ENCODE measurements around the gene RASGRF1.

Gene RASGRF1

DNA sequence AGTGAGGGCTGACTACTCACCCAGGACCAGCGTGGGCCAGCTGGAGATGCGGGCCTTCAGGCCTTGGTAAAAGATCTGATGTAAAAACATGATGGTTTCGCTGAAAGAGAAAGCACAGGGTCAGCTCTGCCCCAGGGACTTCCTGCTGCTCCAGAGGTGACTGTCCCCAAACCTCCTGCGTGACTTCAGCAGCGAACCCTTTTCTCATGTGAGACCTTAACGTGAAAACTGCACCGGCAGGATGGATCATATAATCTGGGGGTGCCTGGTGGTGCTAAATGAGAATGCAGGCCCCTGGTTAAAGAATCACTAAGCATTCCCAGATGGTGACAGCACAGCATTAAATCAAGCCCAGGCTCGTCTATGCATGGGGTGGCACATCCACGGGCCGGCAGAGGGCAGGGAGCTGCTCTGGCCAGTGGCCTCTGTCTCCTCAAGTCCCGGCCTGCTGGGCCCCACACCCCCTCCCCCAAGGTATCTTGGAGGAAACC, 55.4 kb downstream of the RASGRF1 start:
- no peak for TF ChIP-seq ZFP30 (CRISPR knock-in tag; IDR thresholded peaks at IDR 0.05)
- TF ChIP-seq ZNF565 (CRISPR knock-in tag; conservative IDR thresholded peaks at IDR 0.05; ENCODE audit: low read depth) = no peak
- TF ChIP-seq, protein P1, sequence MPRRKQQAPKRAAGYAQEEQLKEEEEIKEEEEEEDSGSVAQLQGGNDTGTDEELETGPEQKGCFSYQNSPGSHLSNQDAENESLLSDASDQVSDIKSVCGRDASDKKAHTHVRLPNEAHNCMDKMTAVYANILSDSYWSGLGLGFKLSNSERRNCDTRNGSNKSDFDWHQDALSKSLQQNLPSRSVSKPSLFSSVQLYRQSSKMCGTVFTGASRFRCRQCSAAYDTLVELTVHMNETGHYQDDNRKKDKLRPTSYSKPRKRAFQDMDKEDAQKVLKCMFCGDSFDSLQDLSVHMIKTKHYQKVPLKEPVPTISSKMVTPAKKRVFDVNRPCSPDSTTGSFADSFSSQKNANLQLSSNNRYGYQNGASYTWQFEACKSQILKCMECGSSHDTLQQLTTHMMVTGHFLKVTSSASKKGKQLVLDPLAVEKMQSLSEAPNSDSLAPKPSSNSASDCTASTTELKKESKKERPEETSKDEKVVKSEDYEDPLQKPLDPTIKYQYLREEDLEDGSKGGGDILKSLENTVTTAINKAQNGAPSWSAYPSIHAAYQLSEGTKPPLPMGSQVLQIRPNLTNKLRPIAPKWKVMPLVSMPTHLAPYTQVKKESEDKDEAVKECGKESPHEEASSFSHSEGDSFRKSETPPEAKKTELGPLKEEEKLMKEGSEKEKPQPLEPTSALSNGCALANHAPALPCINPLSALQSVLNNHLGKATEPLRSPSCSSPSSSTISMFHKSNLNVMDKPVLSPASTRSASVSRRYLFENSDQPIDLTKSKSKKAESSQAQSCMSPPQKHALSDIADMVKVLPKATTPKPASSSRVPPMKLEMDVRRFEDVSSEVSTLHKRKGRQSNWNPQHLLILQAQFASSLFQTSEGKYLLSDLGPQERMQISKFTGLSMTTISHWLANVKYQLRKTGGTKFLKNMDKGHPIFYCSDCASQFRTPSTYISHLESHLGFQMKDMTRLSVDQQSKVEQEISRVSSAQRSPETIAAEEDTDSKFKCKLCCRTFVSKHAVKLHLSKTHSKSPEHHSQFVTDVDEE (CRISPR knock-in tag; IDR thresholded peaks at IDR 0.05) = no peak
- TF ChIP-seq ZC3H10 (CRISPR knock-in tag; IDR thresholded peaks at IDR 0.05) = no peak
- TF ChIP-seq CSDC2 (CRISPR knock-in tag; IDR thresholded peaks at IDR 0.05) = no peak
- no peak for TF ChIP-seq ZNF70 (CRISPR knock-in tag; IDR thresholded peaks at IDR 0.05)
- TF ChIP-seq ZFP3 (CRISPR knock-in tag; IDR thresholded peaks at IDR 0.05) = no peak
- no peak for TF ChIP-seq ARNTL (CRISPR knock-in tag; IDR thresholded peaks at IDR 0.05; ENCODE audit: borderline replicate concordance, low read depth)
- ATAC-seq = peak; percentile 68

DNA sequence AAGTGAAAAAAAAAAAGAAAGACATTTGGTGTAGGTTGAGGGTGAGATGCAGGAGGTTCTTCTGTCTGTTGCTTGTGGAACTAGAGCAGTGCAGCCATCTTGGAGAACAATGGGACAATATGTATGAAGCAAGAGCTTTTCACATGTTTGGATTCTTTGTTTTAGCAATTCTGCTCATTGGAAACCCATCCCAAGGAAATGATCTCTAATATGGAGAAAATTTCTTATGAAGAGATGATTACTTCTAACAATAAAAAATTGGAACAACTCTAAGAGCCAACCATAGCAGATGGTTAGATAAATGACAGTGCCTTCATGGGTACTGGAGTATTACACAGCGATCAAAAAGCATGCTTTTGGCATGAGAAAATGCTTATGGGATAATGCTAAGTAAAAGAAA, 56.3 kb downstream of the RASGRF1 start:
- ATAC-seq = no peak

DNA sequence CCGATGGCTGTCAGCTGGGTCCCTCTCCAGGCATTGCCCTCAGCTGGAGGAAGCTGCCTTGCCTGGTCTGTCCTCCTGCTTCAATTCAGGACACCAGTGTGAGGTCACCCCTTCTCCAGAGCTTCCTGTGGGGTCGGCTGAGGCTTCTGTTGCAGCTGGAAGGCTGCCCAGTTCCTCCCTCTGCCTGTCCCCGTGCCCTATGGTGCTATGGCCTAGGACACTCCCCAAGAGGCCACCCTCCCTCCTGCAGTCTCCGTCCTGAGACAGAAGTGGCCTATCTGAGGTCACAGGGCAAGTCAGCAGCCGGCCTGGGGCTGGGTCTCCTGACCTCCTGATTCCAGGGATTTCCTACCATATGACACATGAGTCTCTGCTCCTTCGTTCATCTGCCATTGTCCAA, 57.9 kb downstream of the RASGRF1 start:
- ATAC-seq = no peak
- no peak for TF ChIP-seq ZNF70 (CRISPR knock-in tag; IDR thresholded peaks at IDR 0.05)
- no peak for TF ChIP-seq ZNF565 (CRISPR knock-in tag; conservative IDR thresholded peaks at IDR 0.05; ENCODE audit: low read depth)
- TF ChIP-seq, protein P2, sequence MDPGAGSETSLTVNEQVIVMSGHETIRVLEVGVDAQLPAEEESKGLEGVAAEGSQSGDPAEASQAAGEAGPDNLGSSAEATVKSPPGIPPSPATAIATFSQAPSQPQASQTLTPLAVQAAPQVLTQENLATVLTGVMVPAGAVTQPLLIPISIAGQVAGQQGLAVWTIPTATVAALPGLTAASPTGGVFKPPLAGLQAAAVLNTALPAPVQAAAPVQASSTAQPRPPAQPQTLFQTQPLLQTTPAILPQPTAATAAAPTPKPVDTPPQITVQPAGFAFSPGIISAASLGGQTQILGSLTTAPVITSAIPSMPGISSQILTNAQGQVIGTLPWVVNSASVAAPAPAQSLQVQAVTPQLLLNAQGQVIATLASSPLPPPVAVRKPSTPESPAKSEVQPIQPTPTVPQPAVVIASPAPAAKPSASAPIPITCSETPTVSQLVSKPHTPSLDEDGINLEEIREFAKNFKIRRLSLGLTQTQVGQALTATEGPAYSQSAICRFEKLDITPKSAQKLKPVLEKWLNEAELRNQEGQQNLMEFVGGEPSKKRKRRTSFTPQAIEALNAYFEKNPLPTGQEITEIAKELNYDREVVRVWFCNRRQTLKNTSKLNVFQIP (CRISPR knock-in tag; IDR thresholded peaks at IDR 0.05; ENCODE audit: borderline replicate concordance, low read depth) = no peak
- TF ChIP-seq RARB (CRISPR knock-in tag; IDR thresholded peaks at IDR 0.05) = no peak
- no peak for TF ChIP-seq ZNF8 (CRISPR knock-in tag; IDR thresholded peaks at IDR 0.05)
- TF ChIP-seq, protein P3, sequence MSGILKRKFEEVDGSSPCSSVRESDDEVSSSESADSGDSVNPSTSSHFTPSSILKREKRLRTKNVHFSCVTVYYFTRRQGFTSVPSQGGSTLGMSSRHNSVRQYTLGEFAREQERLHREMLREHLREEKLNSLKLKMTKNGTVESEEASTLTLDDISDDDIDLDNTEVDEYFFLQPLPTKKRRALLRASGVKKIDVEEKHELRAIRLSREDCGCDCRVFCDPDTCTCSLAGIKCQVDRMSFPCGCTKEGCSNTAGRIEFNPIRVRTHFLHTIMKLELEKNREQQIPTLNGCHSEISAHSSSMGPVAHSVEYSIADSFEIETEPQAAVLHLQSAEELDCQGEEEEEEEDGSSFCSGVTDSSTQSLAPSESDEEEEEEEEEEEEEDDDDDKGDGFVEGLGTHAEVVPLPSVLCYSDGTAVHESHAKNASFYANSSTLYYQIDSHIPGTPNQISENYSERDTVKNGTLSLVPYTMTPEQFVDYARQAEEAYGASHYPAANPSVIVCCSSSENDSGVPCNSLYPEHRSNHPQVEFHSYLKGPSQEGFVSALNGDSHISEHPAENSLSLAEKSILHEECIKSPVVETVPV (CRISPR knock-in tag; IDR thresholded peaks at IDR 0.05) = no peak

More for the DNA sequence above, 56.3 kb downstream of the RASGRF1 start:
- TF ChIP-seq ESRRG (CRISPR knock-in tag; IDR thresholded peaks at IDR 0.05) = no peak
- no peak for TF ChIP-seq ARNTL (CRISPR knock-in tag; IDR thresholded peaks at IDR 0.05; ENCODE audit: borderline replicate concordance, low read depth)
- TF ChIP-seq, protein P4, sequence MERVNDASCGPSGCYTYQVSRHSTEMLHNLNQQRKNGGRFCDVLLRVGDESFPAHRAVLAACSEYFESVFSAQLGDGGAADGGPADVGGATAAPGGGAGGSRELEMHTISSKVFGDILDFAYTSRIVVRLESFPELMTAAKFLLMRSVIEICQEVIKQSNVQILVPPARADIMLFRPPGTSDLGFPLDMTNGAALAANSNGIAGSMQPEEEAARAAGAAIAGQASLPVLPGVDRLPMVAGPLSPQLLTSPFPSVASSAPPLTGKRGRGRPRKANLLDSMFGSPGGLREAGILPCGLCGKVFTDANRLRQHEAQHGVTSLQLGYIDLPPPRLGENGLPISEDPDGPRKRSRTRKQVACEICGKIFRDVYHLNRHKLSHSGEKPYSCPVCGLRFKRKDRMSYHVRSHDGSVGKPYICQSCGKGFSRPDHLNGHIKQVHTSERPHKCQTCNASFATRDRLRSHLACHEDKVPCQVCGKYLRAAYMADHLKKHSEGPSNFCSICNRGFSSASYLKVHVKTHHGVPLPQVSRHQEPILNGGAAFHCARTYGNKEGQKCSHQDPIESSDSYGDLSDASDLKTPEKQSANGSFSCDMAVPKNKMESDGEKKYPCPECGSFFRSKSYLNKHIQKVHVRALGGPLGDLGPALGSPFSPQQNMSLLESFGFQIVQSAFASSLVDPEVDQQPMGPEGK (CRISPR knock-in tag; IDR thresholded peaks at IDR 0.05; ENCODE audit: borderline replicate concordance) = no peak
- no peak for TF ChIP-seq ZNF8 (CRISPR knock-in tag; IDR thresholded peaks at IDR 0.05)
- TF ChIP-seq ZC3H10 (CRISPR knock-in tag; IDR thresholded peaks at IDR 0.05) = no peak
- TF ChIP-seq, protein P2 (CRISPR knock-in tag; IDR thresholded peaks at IDR 0.05; ENCODE audit: borderline replicate concordance, low read depth) = no peak
- no peak for TF ChIP-seq TOX (CRISPR knock-in tag; IDR thresholded peaks at IDR 0.05; ENCODE audit: borderline replicate concordance)
- no peak for TF ChIP-seq TCF4 (CRISPR knock-in tag; IDR thresholded peaks at IDR 0.05; ENCODE audit: borderline replicate concordance)
- TF ChIP-seq ZFP30 (CRISPR knock-in tag; IDR thresholded peaks at IDR 0.05) = no peak
- no peak for TF ChIP-seq PPARA (CRISPR knock-in tag; IDR thresholded peaks at IDR 0.05; ENCODE audit: borderline replicate concordance)
- no peak for TF ChIP-seq SNAI2 (CRISPR knock-in tag; IDR thresholded peaks at IDR 0.05)
- TF ChIP-seq ISL1 (CRISPR knock-in tag; IDR thresholded peaks at IDR 0.05) = no peak
- TF ChIP-seq CSDC2 (CRISPR knock-in tag; IDR thresholded peaks at IDR 0.05) = no peak
- TF ChIP-seq, protein P5, sequence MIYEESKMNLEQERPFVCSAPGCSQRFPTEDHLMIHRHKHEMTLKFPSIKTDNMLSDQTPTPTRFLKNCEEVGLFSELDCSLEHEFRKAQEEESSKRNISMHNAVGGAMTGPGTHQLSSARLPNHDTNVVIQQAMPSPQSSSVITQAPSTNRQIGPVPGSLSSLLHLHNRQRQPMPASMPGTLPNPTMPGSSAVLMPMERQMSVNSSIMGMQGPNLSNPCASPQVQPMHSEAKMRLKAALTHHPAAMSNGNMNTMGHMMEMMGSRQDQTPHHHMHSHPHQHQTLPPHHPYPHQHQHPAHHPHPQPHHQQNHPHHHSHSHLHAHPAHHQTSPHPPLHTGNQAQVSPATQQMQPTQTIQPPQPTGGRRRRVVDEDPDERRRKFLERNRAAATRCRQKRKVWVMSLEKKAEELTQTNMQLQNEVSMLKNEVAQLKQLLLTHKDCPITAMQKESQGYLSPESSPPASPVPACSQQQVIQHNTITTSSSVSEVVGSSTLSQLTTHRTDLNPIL (CRISPR knock-in tag; IDR thresholded peaks at IDR 0.05; ENCODE audit: low read depth) = no peak
- TF ChIP-seq, protein P1 (CRISPR knock-in tag; IDR thresholded peaks at IDR 0.05) = no peak

All from SK-N-SH treated with all-trans-retinoic acid at 6 μM for 48 hours (cell line).